Activated T-helper 1 cell treated with anti-CD3 and anti-CD28 coated beads, Interleukin-12 subunit alpha, Interleukin-12 subunit beta, Interleukin-2, Interleukin-4 antibody, amounts not matched to agents 30 ng/mL and 10 ng/mL and 1 ng/mL, durations not matched to agents 14 hours and 24 hours and 36 hours (primary cell): ENCODE measurements around the gene PCDHGA6. TPM values are rescaled to one million over a fixed set of nuclear protein-coding genes. Genes with fewer than 3 reads are reported as not detected.
"Not testable (repeated sequence)": the region's sequence is repeated elsewhere in the genome, so short reads cannot be mapped to it uniquely, and the experiment has no call there.

Experiments
- DNase-seq: peaks from one replicate; pipeline ENCODE4 v3.0.0; 2021; ENCODE audit warnings: low spot score
- H3K27ac Mint-ChIP-seq: one replicate; pipeline ENCODE4 v1.8.0; 2021; ENCODE audit warnings: mild to moderate bottlenecking, mixed read lengths
- H3K27me3 Mint-ChIP-seq: one replicate; pipeline ENCODE4 v1.8.0; 2022; ENCODE audit warnings: mild to moderate bottlenecking, moderate library complexity, mixed read lengths; ENCODE audit not compliant: insufficient read depth
- H3K36me3 Mint-ChIP-seq: one replicate; pipeline ENCODE4 v1.8.0; 2021; ENCODE audit warnings: low read depth, mixed read lengths
- H3K4me1 Mint-ChIP-seq: one replicate; pipeline ENCODE4 v1.8.0; 2021; ENCODE audit warnings: low read depth, mixed read lengths
- H3K4me3 Mint-ChIP-seq: one replicate; pipeline ENCODE4 v1.8.0; 2021; ENCODE audit warnings: mild to moderate bottlenecking, moderate library complexity, mixed read lengths
- H3K9me3 Mint-ChIP-seq: one replicate; pipeline ENCODE4 v1.8.0; 2021; ENCODE audit warnings: mixed read lengths
- intact Hi-C: fragments of 100-400 bp; cut with micrococcal nuclease; formaldehyde crosslinking; loops from one replicate; pipeline ENCODE4 v1.15.1; 2024
- total RNA-seq: library from RNA; stranded (reverse); gene quantifications from 2 replicates; pipeline ENCODE4 v1.2.3, GENCODE V29; 2022

The PCDHGA6 gene
- total RNA-seq = 0.16 and 0.42 TPM in 2 replicates

GRCh38 chr5:141373673-141374317 lies at the start of gene PCDHGA6:
PCDHGA6 (plus strand) TSS chr5:141373891; CDS start chr5:141374084, 193 bp downstream.
- no peak for DNase-seq
- H3K27ac Mint-ChIP-seq = no peak within 1 kb of the TSS
- no peaks in the 10 kb centered on the region for H3K36me3 Mint-ChIP-seq
- intact Hi-C loops = loop anchor here (5.0 kb wide), 1 partner anchor 39 kb away; the partner anchor contains the start of gene PCDHGA10
- no peaks in the 10 kb centered on the region for H3K4me1 Mint-ChIP-seq
- H3K27me3 Mint-ChIP-seq = peaks cover 14% of the 10 kb centered on the region
- H3K4me3 Mint-ChIP-seq = no peak within 1 kb of the TSS
- peaks cover 35% of the 10 kb centered on the region for H3K9me3 Mint-ChIP-seq

GRCh38 chr5:141326088-141326854 lies 47.4 kb upstream of the PCDHGA6 start:
- intact Hi-C loops = loop anchor here (1.0 to 10.0 kb wide), 5 partner anchors 87 to 1211 kb away; partner anchors contain the start of genes PCDHGA10 and PURA
- Mint-ChIP-seq H3K36me3 (peaks cover 10% of the 10 kb centered on the region), H3K4me3 (peak overlapping the region; percentile 98), H3K27ac (peak overlapping the region; percentile 83), H3K4me1 (peaks cover 16% of the 10 kb centered on the region), H3K9me3 (peaks cover 18% of the 10 kb centered on the region), H3K27me3 (peaks cover 12% of the 10 kb centered on the region)
- peak; percentile 59 for DNase-seq

DNA sequence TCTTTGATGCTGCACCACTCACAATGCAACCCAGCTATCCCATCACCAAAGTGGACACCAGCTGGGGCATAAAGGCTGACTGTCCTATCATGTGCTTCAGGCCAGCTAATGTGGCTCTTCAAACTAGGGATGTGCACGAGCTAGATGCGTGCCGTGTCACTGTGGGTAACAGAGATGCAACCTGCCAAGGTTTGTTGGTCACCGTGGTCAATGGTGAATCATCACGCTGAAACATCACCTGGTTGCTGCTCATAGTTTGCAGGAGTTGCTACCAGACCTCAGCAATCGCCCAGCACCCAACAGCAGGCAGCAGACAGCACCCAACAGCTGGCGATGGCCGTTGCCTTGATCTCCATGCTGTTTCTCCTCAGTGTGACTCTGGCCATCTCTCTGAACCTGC lies 45.5 kb upstream of the PCDHGA6 start:
- intact Hi-C loops = loop anchor here (10.0 kb wide), 1 partner anchor 1213 kb away; the partner anchor contains the start of gene PURA
- H3K4me3 Mint-ChIP-seq = no peak overlapping the region
- no peak for DNase-seq
- peaks cover 12% of the 10 kb centered on the region for H3K27me3 Mint-ChIP-seq
- H3K4me1 Mint-ChIP-seq = peaks cover 11% of the 10 kb centered on the region
- H3K36me3 Mint-ChIP-seq = peaks cover 4% of the 10 kb centered on the region
- H3K27ac Mint-ChIP-seq = no peak overlapping the region
- peaks cover 14% of the 10 kb centered on the region for H3K9me3 Mint-ChIP-seq

DNA sequence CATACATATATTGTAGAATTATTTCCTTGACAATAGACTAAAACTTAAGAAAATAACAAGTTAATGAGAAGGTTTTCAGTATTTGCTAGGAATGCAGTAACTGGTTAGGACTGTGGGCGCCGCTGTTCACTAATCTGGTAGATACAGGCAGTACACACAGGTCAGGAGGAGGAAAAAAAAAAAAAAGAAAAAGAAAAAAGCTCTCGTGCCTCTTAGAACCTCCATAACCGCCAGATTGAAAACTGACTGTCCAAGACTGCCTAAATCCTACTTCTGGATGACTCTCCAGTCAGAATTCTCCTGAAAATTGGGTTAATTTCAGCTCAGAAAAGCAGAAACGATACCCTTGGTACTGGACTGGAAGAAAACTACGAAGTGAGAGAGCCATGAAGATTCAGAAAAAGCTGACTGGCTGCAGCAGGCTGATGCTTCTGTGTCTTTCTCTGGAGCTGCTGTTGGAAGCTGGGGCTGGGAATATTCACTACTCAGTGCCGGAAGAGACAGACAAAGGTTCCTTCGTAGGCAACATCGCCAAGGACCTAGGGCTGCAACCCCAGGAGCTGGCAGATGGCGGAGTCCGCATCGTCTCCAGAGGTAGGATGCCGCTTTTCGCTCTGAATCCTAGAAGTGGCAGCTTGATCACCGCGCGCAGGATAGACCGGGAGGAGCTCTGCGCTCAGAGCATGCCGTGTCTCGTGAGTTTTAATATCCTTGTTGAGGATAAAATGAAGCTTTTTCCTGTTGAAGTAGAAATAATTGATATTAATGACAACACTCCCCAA lies 43.2 kb upstream of the PCDHGA6 start, which contains the start of gene PCDHGA1:
Gene PCDHGA1, plus strand, starts transcription at position 216 of the 782 bp plus-strand sequence.
- Mint-ChIP-seq H3K27ac (no peak within 1 kb of the TSS), H3K4me1 (peaks cover 11% of the 10 kb centered on the region), H3K4me3 (peak within 1 kb of the TSS; percentile 22), H3K9me3 (peaks cover 25% of the 10 kb centered on the region), H3K36me3 (peaks cover 6% of the 10 kb centered on the region), H3K27me3 (peaks cover 23% of the 10 kb centered on the region)
- DNase-seq = no peak
- intact Hi-C loops = no loop called here

GRCh38 chr5:141332571-141332970 lies 41.1 kb upstream of the PCDHGA6 start:
- Mint-ChIP-seq H3K9me3 (peaks cover 35% of the 10 kb centered on the region), H3K27me3 (peaks cover 33% of the 10 kb centered on the region)
- H3K4me3 Mint-ChIP-seq, H3K4me1 Mint-ChIP-seq, DNase-seq, intact Hi-C loops, H3K27ac Mint-ChIP-seq, H3K36me3 Mint-ChIP-seq: not testable (repeated sequence)

- Mint-ChIP-seq H3K27ac (peak within 1 kb of the TSS; percentile 15), H3K4me1 (no peaks in the 10 kb centered on the region), H3K4me3 (peak within 1 kb of the TSS; percentile 64), H3K9me3 (peaks cover 38% of the 10 kb centered on the region), H3K36me3 (peaks cover 4% of the 10 kb centered on the region), H3K27me3 (peaks cover 39% of the 10 kb centered on the region)
- no peak for DNase-seq
- intact Hi-C loops = loop anchor here (5.0 kb wide), 2 partner anchors 44 to 84 kb away; partner anchors contain the start of genes PCDHGA11 and PCDHGA7
These were observed 35.0 kb upstream of the PCDHGA6 start, which contains the start of gene PCDHGA2 for GRCh38 chr5:141338538-141339306. PCDHGA2 (plus strand) TSS chr5:141338760.

GRCh38 chr5:141340781-141341354 lies 32.8 kb upstream of the PCDHGA6 start:
- Mint-ChIP-seq H3K9me3 (peaks cover 41% of the 10 kb centered on the region), H3K27me3 (peaks cover 31% of the 10 kb centered on the region)
- H3K4me3 Mint-ChIP-seq, H3K4me1 Mint-ChIP-seq, H3K36me3 Mint-ChIP-seq, H3K27ac Mint-ChIP-seq, DNase-seq, intact Hi-C loops: not testable (repeated sequence)

DNA sequence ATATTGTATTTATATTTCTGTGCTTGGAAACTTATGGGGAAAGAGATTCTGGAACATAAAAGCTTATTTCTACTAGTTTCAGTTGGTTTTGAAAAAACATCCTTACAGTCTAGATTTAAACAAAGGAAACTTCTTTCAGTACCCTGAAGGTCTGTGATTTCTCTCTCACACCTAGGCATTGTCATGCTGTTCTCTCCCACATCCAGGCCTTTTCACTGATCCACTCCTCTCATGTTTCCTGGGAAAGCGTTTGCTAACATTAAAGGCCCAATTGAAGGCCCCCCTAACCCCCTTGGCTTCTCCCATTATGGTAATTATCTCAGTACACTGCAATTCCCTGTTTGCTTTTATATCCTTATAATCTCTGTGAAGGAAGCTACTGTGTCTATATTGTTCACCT lies 30.9 kb upstream of the PCDHGA6 start:
- Mint-ChIP-seq H3K9me3 (peaks cover 44% of the 10 kb centered on the region), H3K27ac (no peak overlapping the region), H3K36me3 (peaks cover 2% of the 10 kb centered on the region), H3K4me1 (no peaks in the 10 kb centered on the region), H3K27me3 (peaks cover 21% of the 10 kb centered on the region), H3K4me3 (no peak overlapping the region)
- no peak for DNase-seq
- intact Hi-C loops = no loop called here

GRCh38 chr5:141343242-141343952 lies 30.3 kb upstream of the PCDHGA6 start, which contains the start of gene PCDHGA3:
PCDHGA3 (plus strand) TSS chr5:141343829; CDS start chr5:141344034, 205 bp downstream.
- Mint-ChIP-seq H3K4me1 (no peaks in the 10 kb centered on the region), H3K4me3 (peak within 1 kb of the TSS; percentile 75), H3K27ac (no peak within 1 kb of the TSS), H3K9me3 (peaks cover 42% of the 10 kb centered on the region), H3K27me3 (peaks cover 15% of the 10 kb centered on the region), H3K36me3 (peaks cover 2% of the 10 kb centered on the region)
- intact Hi-C loops = no loop called here
- DNase-seq = no peak

DNA sequence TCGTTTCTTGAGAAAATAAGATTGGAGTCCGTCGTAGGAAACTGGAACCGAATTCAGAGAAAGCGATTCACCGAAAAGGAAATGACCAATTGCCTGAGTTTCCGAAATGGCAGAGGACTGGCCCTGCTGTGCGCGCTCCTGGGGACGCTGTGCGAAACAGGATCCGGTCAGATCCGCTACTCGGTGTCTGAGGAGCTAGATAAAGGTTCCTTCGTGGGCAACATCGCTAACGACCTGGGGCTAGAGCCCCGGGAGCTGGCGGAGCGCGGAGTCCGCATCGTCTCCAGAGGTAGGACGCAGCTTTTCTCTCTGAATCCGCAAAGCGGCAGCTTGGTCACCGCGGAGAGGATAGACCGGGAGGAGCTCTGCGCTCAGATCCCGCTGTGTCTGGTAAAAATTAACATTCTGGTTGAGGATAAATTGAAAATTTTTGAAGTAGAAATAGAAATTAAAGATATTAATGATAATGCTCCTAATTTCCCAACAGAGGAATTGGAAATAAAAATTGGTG lies 29.7 kb upstream of the PCDHGA6 start:
- Mint-ChIP-seq H3K4me3 (peak overlapping the region; percentile 75), H3K4me1 (no peaks in the 10 kb centered on the region), H3K9me3 (peaks cover 42% of the 10 kb centered on the region), H3K27ac (no peak overlapping the region), H3K27me3 (peaks cover 9% of the 10 kb centered on the region), H3K36me3 (peaks cover 2% of the 10 kb centered on the region)
- no peak for DNase-seq
- intact Hi-C loops = no loop called here

- DNase-seq = no peak
- Mint-ChIP-seq H3K4me3 (no peak overlapping the region), H3K4me1 (peaks cover 6% of the 10 kb centered on the region), H3K27me3 (peaks cover 12% of the 10 kb centered on the region), H3K27ac (no peak overlapping the region), H3K36me3 (peaks cover 2% of the 10 kb centered on the region), H3K9me3 (peaks cover 43% of the 10 kb centered on the region)
- intact Hi-C loops = no loop called here
These were observed 28.4 kb upstream of the PCDHGA6 start for GRCh38 chr5:141345327-141345726.
